GM19372 (cell line): Measurements from ENCODE around the gene FYN.

Source experiments
- ATAC-seq: cut with Tn5 transposase; IDR thresholded peaks from one replicate; pipeline ENCODE4 v1.9.1; 2021; ENCODE audit warnings: mild to moderate bottlenecking, low read depth, moderate library complexity; ENCODE audit not compliant: unreplicated experiment

FYN gene

GRCh38 chr6:111674883-111675282 lies 198.4 kb downstream of the FYN start:
- no peak for ATAC-seq

GRCh38 chr6:111674413-111674812 lies 198.8 kb downstream of the FYN start:
- no peak for ATAC-seq

- ATAC-seq = no peak
Measured at GRCh38 chr6:111673937-111674336, 199.3 kb downstream of the FYN start.

- ATAC-seq = no peak
Measured at GRCh38 chr6:111673532-111673931, 199.7 kb downstream of the FYN start.

- ATAC-seq = no peak
Measured at GRCh38 chr6:111672761-111673450, 200.3 kb downstream of the FYN start.

GRCh38 chr6:111669326-111669725 lies 203.9 kb downstream of the FYN start:
- ATAC-seq = no peak

GRCh38 chr6:111668410-111668809 lies 204.8 kb downstream of the FYN start:
- ATAC-seq = no peak

GRCh38 chr6:111667931-111668330 lies 205.3 kb downstream of the FYN start:
- ATAC-seq = no peak

GRCh38 chr6:111666847-111667246 lies 206.4 kb downstream of the FYN start:
- no peak for ATAC-seq

- no peak for ATAC-seq
Measured at GRCh38 chr6:111664565-111665030, 208.7 kb downstream of the FYN start.

- no peak for ATAC-seq
Measured at GRCh38 chr6:111663692-111664564, 209.3 kb downstream of the FYN start.

GRCh38 chr6:111662794-111663593 lies 210.3 kb downstream of the FYN start:
- ATAC-seq = no peak

GRCh38 chr6:111662072-111662793 lies 211.0 kb downstream of the FYN start:
- ATAC-seq = no peak

- ATAC-seq = no peak
Measured at GRCh38 chr6:111661541-111662061, 211.7 kb downstream of the FYN start.

GRCh38 chr6:111660531-111660930 lies 212.7 kb downstream of the FYN start:
- no peak for ATAC-seq

GRCh38 chr6:111658462-111659154 lies 214.6 kb downstream of the FYN start:
- no peak for ATAC-seq

GRCh38 chr6:111657146-111657545 lies 216.1 kb downstream of the FYN start:
- no peak for ATAC-seq

GRCh38 chr6:111653979-111654378 lies 219.3 kb downstream of the FYN start:
- no peak for ATAC-seq

- ATAC-seq = no peak
Measured at GRCh38 chr6:111653434-111653833, 219.8 kb downstream of the FYN start.
